Activated CD4-positive, alpha-beta T cell treated with anti-CD3 and anti-CD28 coated beads, Interleukin-2, amount 10 ng/mL, durations not matched to agents 7 days and 5 days (primary cell): ENCODE measurements around the gene MST1. TPM values are rescaled to one million over a fixed set of nuclear protein-coding genes. Genes with fewer than 3 reads are reported as not detected.
A peak's percentile ranks its signal among the peaks of the same experiment; 100 is the strongest.

Source experiments
- CTCF ChIA-PET: fragments of 350-600 bp; sonication (Branson Sonifier 250); formaldehyde crosslinking; loops from one replicate; lab custom pipeline; 2021; ENCODE audit warnings: antibody characterized with exemption; lab: Charles Lee
- POLR2A ChIA-PET: fragments of 350-600 bp; sonication (Branson Sonifier 250); formaldehyde crosslinking; loops from one replicate; lab custom pipeline; 2021; ENCODE audit warnings: antibody characterized with exemption; lab: Charles Lee
- DNase-seq: peaks from one replicate; pipeline ENCODE4 v3.0.0-alpha.2; 2020
- H3K27ac Mint-ChIP-seq: one replicate; pipeline ENCODE4 v1.8.0; 2021; ENCODE audit warnings: mild to moderate bottlenecking, moderate library complexity, mixed read lengths
- H3K27me3 Mint-ChIP-seq: one replicate; pipeline ENCODE4 v1.8.0; 2021; ENCODE audit warnings: mixed read lengths
- H3K36me3 Mint-ChIP-seq: one replicate; pipeline ENCODE4 v1.8.0; 2021; ENCODE audit warnings: low read depth, mixed read lengths
- H3K4me1 Mint-ChIP-seq: one replicate; pipeline ENCODE4 v1.8.0; 2021; ENCODE audit warnings: mixed read lengths
- H3K4me3 Mint-ChIP-seq: one replicate; pipeline ENCODE4 v1.8.0; 2021; ENCODE audit warnings: mild to moderate bottlenecking, moderate library complexity, mixed read lengths
- H3K9me3 Mint-ChIP-seq: one replicate; pipeline ENCODE4 v1.8.0; 2021; ENCODE audit warnings: mixed read lengths
- total RNA-seq, 2 experiments: library from RNA; stranded (reverse); gene quantifications; one replicate each; pipeline ENCODE4 v1.2.3, GENCODE V29; 2021

Gene MST1
- total RNA-seq, 2 experiments from 2014 or later = 8.4 to 10.0 TPM

GRCh38 chr3:49680493-49681231 lies 8.6 kb downstream of the MST1 start:
- no peak for DNase-seq
- peaks cover 9% of the 10 kb centered on the region for H3K4me1 Mint-ChIP-seq
- H3K27ac Mint-ChIP-seq = no peak overlapping the region
- ChIA-PET CTCF (interaction anchor here (1.5 kb wide), 1 partner anchor 8 kb away, joined by 3 read pairs; the partner anchor contains the start of gene MST1), POLR2A (no interaction called here)
- H3K9me3 Mint-ChIP-seq = no peaks in the 10 kb centered on the region
- H3K27me3 Mint-ChIP-seq = peaks cover 3% of the 10 kb centered on the region
- H3K36me3 Mint-ChIP-seq = peaks cover 24% of the 10 kb centered on the region
- H3K4me3 Mint-ChIP-seq = no peak overlapping the region

GRCh38 chr3:49675912-49676311 lies 13.4 kb downstream of the MST1 start:
- no peaks in the 10 kb centered on the region for H3K27me3 Mint-ChIP-seq
- POLR2A ChIA-PET = no interaction called here
- no peaks in the 10 kb centered on the region for H3K9me3 Mint-ChIP-seq
- DNase-seq = no peak
- H3K27ac Mint-ChIP-seq = no peak overlapping the region
- H3K36me3 Mint-ChIP-seq = peaks cover 21% of the 10 kb centered on the region
- CTCF ChIA-PET = interaction anchor here (1.0 to 2.8 kb wide), 2 partner anchors 129 to 136 kb away, joined by 3 to 13 read pairs; no protein-coding TSS in a partner anchor
- H3K4me3 Mint-ChIP-seq = peak overlapping the region; percentile 84
- peaks cover 37% of the 10 kb centered on the region for H3K4me1 Mint-ChIP-seq

GRCh38 chr3:49674497-49674983 lies 14.7 kb downstream of the MST1 start:
- H3K4me3 Mint-ChIP-seq = peak overlapping the region; percentile 84
- ChIA-PET CTCF (interaction anchor here (2.8 kb wide), 1 partner anchor 134 kb away, joined by 13 read pairs; no protein-coding TSS in a partner anchor), POLR2A (no interaction called here)
- H3K9me3 Mint-ChIP-seq = no peaks in the 10 kb centered on the region
- H3K4me1 Mint-ChIP-seq = peaks cover 37% of the 10 kb centered on the region
- H3K27me3 Mint-ChIP-seq = no peaks in the 10 kb centered on the region
- no peak for DNase-seq
- H3K27ac Mint-ChIP-seq = peak overlapping the region; percentile 99
- peaks cover 16% of the 10 kb centered on the region for H3K36me3 Mint-ChIP-seq

GRCh38 chr3:49673715-49674496 lies 15.4 kb downstream of the MST1 start, which contains the start of gene APEH:
TSS of gene APEH (plus strand) at chr3:49674351. CDS start at chr3:49674402, 51 bp downstream.
- DNase-seq = peak; percentile 98
- POLR2A ChIA-PET = no interaction called here
- Mint-ChIP-seq H3K36me3 (peaks cover 16% of the 10 kb centered on the region), H3K27ac (peak within 1 kb of the TSS; percentile 99), H3K27me3 (no peaks in the 10 kb centered on the region), H3K9me3 (no peaks in the 10 kb centered on the region), H3K4me3 (peak within 1 kb of the TSS; percentile 84), H3K4me1 (peaks cover 37% of the 10 kb centered on the region)
- CTCF ChIA-PET = interaction anchor here (0.8 to 3.3 kb wide), 3 partner anchors 106 to 135 kb away, joined by 4 to 88 read pairs (median 13); no protein-coding TSS in a partner anchor

GRCh38 chr3:49673121-49673714 lies 16.1 kb downstream of the MST1 start:
- DNase-seq = no peak
- ChIA-PET POLR2A (no interaction called here), CTCF (interaction anchor here (0.8 to 3.3 kb wide), 4 partner anchors 24 to 134 kb away, joined by 3 to 88 read pairs (median 8); no protein-coding TSS in a partner anchor)
- H3K27me3 Mint-ChIP-seq = no peaks in the 10 kb centered on the region
- no peaks in the 10 kb centered on the region for H3K9me3 Mint-ChIP-seq
- H3K36me3 Mint-ChIP-seq = peaks cover 15% of the 10 kb centered on the region
- peaks cover 37% of the 10 kb centered on the region for H3K4me1 Mint-ChIP-seq
- peak overlapping the region; percentile 84 for H3K4me3 Mint-ChIP-seq
- peak overlapping the region; percentile 99 for H3K27ac Mint-ChIP-seq

GRCh38 chr3:49671291-49672288 lies 17.7 kb downstream of the MST1 start:
- DNase-seq = peak; percentile 78
- Mint-ChIP-seq H3K27ac (peak overlapping the region; percentile 87), H3K4me1 (peaks cover 33% of the 10 kb centered on the region), H3K27me3 (no peaks in the 10 kb centered on the region), H3K36me3 (peaks cover 9% of the 10 kb centered on the region), H3K4me3 (peak overlapping the region; percentile 70), H3K9me3 (no peaks in the 10 kb centered on the region)
- CTCF ChIA-PET = interaction anchor here (0.5 to 3.3 kb wide), 16 partner anchors 9 to 440 kb away, joined by 3 to 88 read pairs (median 4); partner anchors contain the start of gene BSN
- POLR2A ChIA-PET = interaction anchor here (0.7 to 1.6 kb wide), 2 partner anchors 70 to 132 kb away, joined by 7 to 13 read pairs; no protein-coding TSS in a partner anchor

GRCh38 chr3:49670940-49671290 lies 18.4 kb downstream of the MST1 start:
- H3K4me1 Mint-ChIP-seq = peaks cover 31% of the 10 kb centered on the region
- ChIA-PET CTCF (interaction anchor here (0.7 to 3.3 kb wide), 9 partner anchors 8 to 132 kb away, joined by 4 to 88 read pairs (median 7); no protein-coding TSS in a partner anchor), POLR2A (interaction anchor here (1.6 kb wide), 1 partner anchor 131 kb away, joined by 13 read pairs; no protein-coding TSS in a partner anchor)
- H3K36me3 Mint-ChIP-seq = peaks cover 7% of the 10 kb centered on the region
- no peak overlapping the region for H3K27ac Mint-ChIP-seq
- no peak for DNase-seq
- no peaks in the 10 kb centered on the region for H3K27me3 Mint-ChIP-seq
- H3K4me3 Mint-ChIP-seq = no peak overlapping the region
- H3K9me3 Mint-ChIP-seq = no peaks in the 10 kb centered on the region

- H3K4me1 Mint-ChIP-seq = peaks cover 18% of the 10 kb centered on the region
- ChIA-PET POLR2A (no interaction called here), CTCF (interaction anchor here (0.6 to 1.6 kb wide), 2 partner anchors 128 to 130 kb away, joined by 3 to 6 read pairs; no protein-coding TSS in a partner anchor)
- H3K27ac Mint-ChIP-seq = no peak overlapping the region
- no peak overlapping the region for H3K4me3 Mint-ChIP-seq
- DNase-seq = no peak
- peaks cover 2% of the 10 kb centered on the region for H3K36me3 Mint-ChIP-seq
- H3K27me3 Mint-ChIP-seq = no peaks in the 10 kb centered on the region
- no peaks in the 10 kb centered on the region for H3K9me3 Mint-ChIP-seq
Observed at GRCh38 chr3:49669352-49669751, 19.9 kb downstream of the MST1 start.

GRCh38 chr3:49668861-49669260 lies 20.4 kb downstream of the MST1 start:
- no peak for DNase-seq
- no peak overlapping the region for H3K4me3 Mint-ChIP-seq
- H3K27me3 Mint-ChIP-seq = no peaks in the 10 kb centered on the region
- H3K36me3 Mint-ChIP-seq = peaks cover 2% of the 10 kb centered on the region
- H3K27ac Mint-ChIP-seq = no peak overlapping the region
- CTCF ChIA-PET = interaction anchor here (0.6 to 1.6 kb wide), 2 partner anchors 128 to 129 kb away, joined by 3 to 6 read pairs; no protein-coding TSS in a partner anchor
- POLR2A ChIA-PET = no interaction called here
- H3K9me3 Mint-ChIP-seq = no peaks in the 10 kb centered on the region
- peaks cover 18% of the 10 kb centered on the region for H3K4me1 Mint-ChIP-seq

- Mint-ChIP-seq H3K4me1 (peaks cover 14% of the 10 kb centered on the region), H3K9me3 (no peaks in the 10 kb centered on the region), H3K27me3 (no peaks in the 10 kb centered on the region), H3K27ac (no peak overlapping the region), H3K4me3 (no peak overlapping the region), H3K36me3 (peaks cover 2% of the 10 kb centered on the region)
- no peak for DNase-seq
- POLR2A ChIA-PET = no interaction called here
- CTCF ChIA-PET = no interaction called here
Observed at GRCh38 chr3:49668414-49668797, 20.9 kb downstream of the MST1 start.

- Mint-ChIP-seq H3K9me3 (no peaks in the 10 kb centered on the region), H3K4me1 (peaks cover 10% of the 10 kb centered on the region), H3K36me3 (peaks cover 2% of the 10 kb centered on the region), H3K27ac (no peak overlapping the region), H3K27me3 (no peaks in the 10 kb centered on the region), H3K4me3 (no peak overlapping the region)
- DNase-seq = no peak
- ChIA-PET CTCF (no interaction called here), POLR2A (no interaction called here)
Observed at GRCh38 chr3:49667701-49668413, 21.4 kb downstream of the MST1 start.
